Lower lobe of right lung (tissue), 2 donors: ENCODE measurements around the gene SLC6A13. TPM values are rescaled to one million over a fixed set of nuclear protein-coding genes. Genes with fewer than 3 reads are reported as not detected.
A peak's percentile ranks its signal among the peaks of the same experiment; 100 is the strongest.

ENCODE experiments used
- ATAC-seq, 2 donors: fragments of 200-7000 bp; cut with Tn5 transposase; one replicate each; pipeline ENCODE4 v1.9.1; 2020 to 2022; ENCODE audit warnings: mild to moderate bottlenecking in 2 of 2, moderate library complexity in 2 of 2
- DNase-seq: peaks from one replicate; pipeline ENCODE4 v3.0.0-alpha.2; 2020
- H3K27ac ChIP-seq: fragments of 200-600 bp; one replicate; pipeline ENCODE4 v1.8.0; 2022
- H3K27me3 ChIP-seq: fragments of 200-600 bp; one replicate; pipeline ENCODE4 v1.8.0; 2022; ENCODE audit warnings: low read depth
- H3K36me3 ChIP-seq: fragments of 200-600 bp; one replicate; pipeline ENCODE4 v1.8.0; 2022; ENCODE audit warnings: mild to moderate bottlenecking
- H3K4me1 ChIP-seq: fragments of 200-600 bp; one replicate; pipeline ENCODE4 v1.8.0; 2022
- H3K4me3 ChIP-seq: fragments of 200-600 bp; one replicate; pipeline ENCODE4 v1.8.0; 2022; ENCODE audit warnings: mild to moderate bottlenecking
- H3K9me3 ChIP-seq: fragments of 200-600 bp; one replicate; pipeline ENCODE4 v1.8.0; 2022
- intact Hi-C: fragments of 100-400 bp; cut with DNase I; formaldehyde crosslinking; loops from one replicate; pipeline ENCODE4 v1.11.0; 2022
- total RNA-seq: library from RNA; stranded (reverse); fragmentation: NEBNext Ultra II Directional; extraction: Animal tissue kit (Norgen Biotek cat#: 25700); gene quantifications from one replicate; pipeline ENCODE4 v1.2.1, GENCODE V29; 2021
- TF ChIP-seq, protein P1 (sequence below): fragments of 200-600 bp; IDR thresholded peaks from one replicate; pipeline ENCODE4 v1.8.0; 2022; ENCODE audit warnings: antibody characterized with exemption, mild to moderate bottlenecking
- donor health status: DM: no; HTN: yes; CAD: no; lungs with severe emphysema.

SLC6A13 gene
- total RNA-seq, 1 donor from 2014 or later, result 5.0 TPM

DNA sequence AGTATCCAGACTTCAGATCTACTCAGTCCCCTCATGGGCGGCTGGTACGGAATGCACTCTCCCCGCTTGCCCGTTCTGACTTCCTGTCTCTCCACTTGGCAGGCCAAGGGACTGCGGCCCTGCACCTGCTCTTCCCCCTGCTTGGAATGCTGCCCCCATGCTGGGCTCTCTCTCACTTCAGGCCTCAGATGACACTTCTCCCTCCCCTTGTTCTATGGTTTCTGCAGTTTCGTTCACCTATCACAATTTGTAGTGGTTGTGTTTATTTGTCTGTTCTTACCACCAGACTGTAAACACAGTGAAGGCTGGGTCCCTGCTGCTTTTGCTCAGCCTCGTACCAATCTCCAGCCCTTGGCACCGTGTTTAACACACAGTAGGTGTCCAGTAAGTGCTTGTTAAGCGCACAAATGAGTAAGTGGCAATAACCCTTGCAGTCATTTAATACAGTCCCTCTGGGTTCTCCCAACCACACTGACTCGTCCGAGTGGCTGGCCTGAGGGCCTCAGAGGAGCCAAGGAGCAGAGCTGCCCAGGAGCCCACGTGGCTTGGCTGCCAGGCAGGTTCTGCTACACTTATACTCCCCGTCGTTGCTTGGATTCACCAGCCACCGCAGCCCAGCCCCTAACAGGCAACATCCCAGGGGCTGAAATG, 60.4 kb downstream of the SLC6A13 start:
- H3K27ac ChIP-seq, result peak overlapping the region; percentile 27
- H3K9me3 ChIP-seq, result no peaks in the 10 kb centered on the region
- peaks cover 26% of the 10 kb centered on the region for H3K27me3 ChIP-seq
- intact Hi-C loops, result no loop called here
- TF ChIP-seq, protein P1, sequence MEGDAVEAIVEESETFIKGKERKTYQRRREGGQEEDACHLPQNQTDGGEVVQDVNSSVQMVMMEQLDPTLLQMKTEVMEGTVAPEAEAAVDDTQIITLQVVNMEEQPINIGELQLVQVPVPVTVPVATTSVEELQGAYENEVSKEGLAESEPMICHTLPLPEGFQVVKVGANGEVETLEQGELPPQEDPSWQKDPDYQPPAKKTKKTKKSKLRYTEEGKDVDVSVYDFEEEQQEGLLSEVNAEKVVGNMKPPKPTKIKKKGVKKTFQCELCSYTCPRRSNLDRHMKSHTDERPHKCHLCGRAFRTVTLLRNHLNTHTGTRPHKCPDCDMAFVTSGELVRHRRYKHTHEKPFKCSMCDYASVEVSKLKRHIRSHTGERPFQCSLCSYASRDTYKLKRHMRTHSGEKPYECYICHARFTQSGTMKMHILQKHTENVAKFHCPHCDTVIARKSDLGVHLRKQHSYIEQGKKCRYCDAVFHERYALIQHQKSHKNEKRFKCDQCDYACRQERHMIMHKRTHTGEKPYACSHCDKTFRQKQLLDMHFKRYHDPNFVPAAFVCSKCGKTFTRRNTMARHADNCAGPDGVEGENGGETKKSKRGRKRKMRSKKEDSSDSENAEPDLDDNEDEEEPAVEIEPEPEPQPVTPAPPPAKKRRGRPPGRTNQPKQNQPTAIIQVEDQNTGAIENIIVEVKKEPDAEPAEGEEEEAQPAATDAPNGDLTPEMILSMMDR, result no peak
- peak; percentile 76 to 83 for ATAC-seq
- peaks cover 9% of the 10 kb centered on the region for H3K4me1 ChIP-seq
- no peaks in the 10 kb centered on the region for H3K36me3 ChIP-seq
- peak; percentile 77 for DNase-seq
- no peak overlapping the region for H3K4me3 ChIP-seq

DNA sequence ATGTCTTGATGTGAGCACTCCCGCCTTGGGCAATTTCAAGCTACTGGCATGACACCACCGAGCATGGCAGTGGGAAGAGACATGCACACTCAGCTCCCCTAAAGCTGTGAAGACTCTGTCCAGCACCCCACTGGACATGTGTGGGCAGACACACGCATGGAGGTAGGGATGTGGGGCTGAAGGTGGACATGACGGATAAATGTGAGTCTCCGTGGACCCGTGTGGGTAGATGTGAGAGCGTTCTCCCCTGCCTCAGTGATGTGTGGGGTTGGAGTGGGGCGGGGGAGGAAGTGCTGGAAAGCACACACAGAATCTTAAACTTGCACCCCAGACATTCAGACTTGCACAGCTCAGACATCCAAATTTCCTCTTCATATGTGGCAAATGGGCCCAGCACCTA, 61.3 kb downstream of the SLC6A13 start:
- ATAC-seq, result no peak
- H3K4me1 ChIP-seq, result peaks cover 9% of the 10 kb centered on the region

DNA sequence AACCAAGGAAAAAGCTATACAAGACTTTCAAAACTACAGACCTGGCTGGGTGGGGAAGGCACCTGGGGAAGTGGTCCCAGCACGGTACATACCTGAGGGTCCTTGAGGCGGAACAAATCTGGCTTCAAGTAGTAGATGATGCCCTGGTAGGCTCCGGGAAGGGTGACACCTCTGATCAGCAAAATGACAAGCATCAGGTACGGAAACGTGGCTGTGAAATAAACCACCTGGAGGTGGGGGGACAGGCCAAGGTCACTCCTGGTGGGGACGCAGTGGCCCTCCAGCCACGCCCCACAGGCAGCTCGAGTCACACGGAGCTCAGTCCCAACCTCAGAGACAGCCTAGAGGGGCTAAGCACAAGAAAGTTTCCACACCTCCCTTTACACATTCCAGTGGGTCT, 63.9 kb downstream of the SLC6A13 start:
- H3K4me1 ChIP-seq, result peaks cover under 1% of the 10 kb centered on the region
- intact Hi-C loops, result no loop called here
- H3K4me3 ChIP-seq, result no peak overlapping the region
- ATAC-seq (no peak), DNase-seq (no peak)
- H3K36me3 ChIP-seq, result no peaks in the 10 kb centered on the region
- H3K9me3 ChIP-seq, result no peaks in the 10 kb centered on the region
- H3K27ac ChIP-seq, result no peak overlapping the region
- peaks cover 8% of the 10 kb centered on the region for H3K27me3 ChIP-seq
- TF ChIP-seq, protein P1, result no peak

More for the DNA sequence above, 61.3 kb downstream of the SLC6A13 start:
- no peaks in the 10 kb centered on the region for H3K36me3 ChIP-seq
- H3K9me3 ChIP-seq, result no peaks in the 10 kb centered on the region
- no peak for DNase-seq
- H3K27ac ChIP-seq, result peak overlapping the region; percentile 27
- intact Hi-C loops, result no loop called here
- no peak overlapping the region for H3K4me3 ChIP-seq
- TF ChIP-seq, protein P1, result no peak
- H3K27me3 ChIP-seq, result peaks cover 23% of the 10 kb centered on the region

DNA sequence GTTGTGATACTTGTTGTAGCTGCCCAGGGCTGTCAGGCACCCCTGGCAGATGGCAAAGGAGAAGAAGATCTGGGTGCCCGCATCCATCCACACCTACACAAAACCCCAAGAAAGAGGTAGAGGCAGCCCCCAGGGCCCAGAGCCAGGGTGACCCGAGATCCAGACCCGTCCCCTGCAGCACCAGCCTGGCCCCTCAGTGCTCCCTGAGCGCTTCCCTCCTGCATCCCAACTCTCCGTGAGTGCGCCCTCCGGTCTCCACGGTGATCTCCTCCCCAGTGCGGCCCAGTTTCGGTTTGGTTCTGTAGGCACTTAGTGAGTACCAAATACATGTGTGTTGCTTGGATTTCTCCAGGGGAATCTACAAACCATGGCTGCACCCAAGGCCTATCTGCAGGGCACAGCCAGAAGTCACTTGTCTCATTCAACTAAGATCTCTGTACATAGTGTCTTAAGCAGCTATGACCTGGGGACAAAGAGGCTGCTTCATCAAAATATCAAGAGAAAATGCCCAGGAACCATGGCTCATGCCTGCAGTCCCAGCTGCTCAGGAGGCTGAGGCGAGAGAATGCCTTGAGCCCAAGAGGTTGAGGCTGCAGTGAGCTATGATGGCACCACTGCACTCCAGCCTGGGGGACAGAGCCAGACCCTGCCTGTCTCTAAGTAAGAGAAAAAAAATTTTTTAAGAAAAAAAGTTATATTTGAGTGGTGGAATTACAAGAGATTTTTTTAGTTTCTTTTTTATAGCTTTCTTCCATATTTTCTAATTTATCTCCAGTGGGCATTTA, 64.5 kb downstream of the SLC6A13 start:
- ATAC-seq (no peak), DNase-seq (no peak)
- intact Hi-C loops, result no loop called here
- Histone ChIP-seq H3K36me3 (no peaks in the 10 kb centered on the region), H3K4me1 (no peaks in the 10 kb centered on the region), H3K27me3 (peaks cover 2% of the 10 kb centered on the region), H3K4me3 (no peak overlapping the region), H3K27ac (no peak overlapping the region), H3K9me3 (no peaks in the 10 kb centered on the region)
- TF ChIP-seq, protein P1, result no peak

DNA sequence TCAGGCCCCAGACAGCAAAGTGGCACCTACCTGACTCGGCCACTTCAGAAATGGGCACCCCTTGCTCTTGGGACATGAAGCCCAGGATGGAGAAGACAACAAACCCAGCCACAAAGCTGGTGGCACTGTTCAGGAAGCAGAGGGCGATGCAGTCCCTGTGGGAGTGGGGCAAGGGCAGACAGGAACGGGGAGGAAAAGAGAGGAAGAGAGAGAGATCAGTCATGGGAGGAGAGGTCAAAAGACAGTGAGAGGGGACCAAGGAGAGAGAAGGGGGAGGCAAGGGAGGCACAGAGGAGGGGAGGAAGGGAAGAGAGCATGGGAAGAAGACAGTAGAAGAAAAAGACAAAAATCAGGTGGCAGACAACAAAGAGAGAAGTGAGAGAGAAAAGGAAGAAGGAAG, 65.3 kb downstream of the SLC6A13 start:
- Histone ChIP-seq H3K27ac (no peak overlapping the region), H3K4me3 (no peak overlapping the region), H3K4me1 (no peaks in the 10 kb centered on the region), H3K36me3 (no peaks in the 10 kb centered on the region), H3K9me3 (no peaks in the 10 kb centered on the region), H3K27me3 (no peaks in the 10 kb centered on the region)
- ATAC-seq (no peak), DNase-seq (no peak)
- intact Hi-C loops, result no loop called here
- TF ChIP-seq, protein P1, result no peak
